Glutamatergic neuron (in vitro differentiated cells): Measurements from ENCODE around the gene SLFN12. TPM values are rescaled to one million over a fixed set of nuclear protein-coding genes. Genes with fewer than 3 reads are reported as not detected.
"Not testable (repeated sequence)": the region's sequence is repeated elsewhere in the genome, so short reads cannot be mapped to it uniquely, and the experiment has no call there.

Source experiments
- DNase-seq: peaks from one replicate; pipeline ENCODE4 v3.0.0; 2022
- H3K27ac Mint-ChIP-seq: one replicate; pipeline ENCODE4 v1.8.0; 2020; ENCODE audit warnings: mild to moderate bottlenecking, mixed read lengths, inconsistent platforms; ENCODE audit not compliant: unreplicated experiment
- H3K27me3 Mint-ChIP-seq: one replicate; pipeline ENCODE4 v1.8.0; 2020; ENCODE audit warnings: mild to moderate bottlenecking, moderate library complexity, mixed read lengths, inconsistent platforms; ENCODE audit not compliant: unreplicated experiment
- H3K36me3 Mint-ChIP-seq: one replicate; pipeline ENCODE4 v1.8.0; 2020; ENCODE audit warnings: mild to moderate bottlenecking, mixed read lengths, inconsistent platforms; ENCODE audit not compliant: unreplicated experiment
- H3K4me1 Mint-ChIP-seq: one replicate; pipeline ENCODE4 v1.8.0; 2020; ENCODE audit warnings: mild to moderate bottlenecking, low read depth, mixed read lengths, inconsistent platforms; ENCODE audit not compliant: unreplicated experiment
- H3K4me3 Mint-ChIP-seq: one replicate; pipeline ENCODE4 v1.8.0; 2020; ENCODE audit warnings: mild to moderate bottlenecking, mixed read lengths, inconsistent platforms; ENCODE audit not compliant: unreplicated experiment
- H3K9me3 Mint-ChIP-seq: one replicate; pipeline ENCODE4 v1.8.0; 2020; ENCODE audit warnings: mild to moderate bottlenecking, moderate library complexity, mixed read lengths, inconsistent platforms; ENCODE audit not compliant: unreplicated experiment
- CTCF ChIP-seq: fragments of 200-600 bp; sonication (generic); IDR thresholded peaks from one replicate; pipeline ENCODE4 v1.5.0; 2021; ENCODE audit not compliant: partially characterized antibody, unreplicated experiment
- total RNA-seq: library from RNA; stranded (reverse); fragmentation: NEBNext Ultra II Directional; extraction: Animal tissue kit (Norgen Biotek cat#: 25700); gene quantifications from one replicate; pipeline ENCODE4 v1.2.1, GENCODE V29; 2021; ENCODE audit not compliant: unreplicated experiment

Gene SLFN12
- total RNA-seq, 1 donor from 2014 or later: not detected

- H3K27me3 Mint-ChIP-seq: no peaks in the 10 kb centered on the region
- no peaks in the 10 kb centered on the region for H3K36me3 Mint-ChIP-seq
- no peak overlapping the region for H3K27ac Mint-ChIP-seq
- H3K4me3 Mint-ChIP-seq: no peak overlapping the region
- TF ChIP-seq CTCF: no peak
- no peak for DNase-seq
- H3K4me1 Mint-ChIP-seq: no peaks in the 10 kb centered on the region
- peaks cover 3% of the 10 kb centered on the region for H3K9me3 Mint-ChIP-seq
Measured at GRCh38 chr17:35416659-35417058, 15.6 kb downstream of the SLFN12 start.

- not testable (repeated sequence) for H3K27me3 Mint-ChIP-seq, H3K9me3 Mint-ChIP-seq, H3K36me3 Mint-ChIP-seq, H3K4me1 Mint-ChIP-seq, DNase-seq, H3K27ac Mint-ChIP-seq, H3K4me3 Mint-ChIP-seq
Measured at GRCh38 chr17:35414707-35415106, 17.6 kb downstream of the SLFN12 start.

- Mint-ChIP-seq H3K27ac (no peak overlapping the region), H3K36me3 (no peaks in the 10 kb centered on the region), H3K4me1 (no peaks in the 10 kb centered on the region), H3K9me3 (peaks cover 3% of the 10 kb centered on the region), H3K27me3 (no peaks in the 10 kb centered on the region), H3K4me3 (no peak overlapping the region)
- no peak for DNase-seq
- TF ChIP-seq CTCF: no peak
Measured at GRCh38 chr17:35414247-35414646, 18.1 kb downstream of the SLFN12 start.

- Mint-ChIP-seq H3K27ac (no peak overlapping the region), H3K4me1 (no peaks in the 10 kb centered on the region)
- no peak for DNase-seq
Measured at GRCh38 chr17:35407531-35407930, 24.8 kb downstream of the SLFN12 start.

GRCh38 chr17:35406568-35406967, 25.7 kb downstream of the SLFN12 start:
- DNase-seq: no peak
- Mint-ChIP-seq H3K36me3 (no peaks in the 10 kb centered on the region), H3K27ac (no peak overlapping the region), H3K9me3 (no peaks in the 10 kb centered on the region), H3K27me3 (no peaks in the 10 kb centered on the region), H3K4me1 (no peaks in the 10 kb centered on the region), H3K4me3 (no peak overlapping the region)
- no peak for TF ChIP-seq CTCF

More at GRCh38 chr17:35407531-35407930, 24.8 kb downstream of the SLFN12 start:
- Mint-ChIP-seq H3K27me3 (no peaks in the 10 kb centered on the region), H3K4me3 (no peak overlapping the region), H3K36me3 (no peaks in the 10 kb centered on the region), H3K9me3 (no peaks in the 10 kb centered on the region)
- TF ChIP-seq CTCF: no peak

- no peak for TF ChIP-seq CTCF
- H3K4me3 Mint-ChIP-seq: no peak overlapping the region
- no peaks in the 10 kb centered on the region for H3K4me1 Mint-ChIP-seq
- DNase-seq: no peak
- no peaks in the 10 kb centered on the region for H3K27me3 Mint-ChIP-seq
- H3K9me3 Mint-ChIP-seq: no peaks in the 10 kb centered on the region
- no peaks in the 10 kb centered on the region for H3K36me3 Mint-ChIP-seq
- H3K27ac Mint-ChIP-seq: no peak overlapping the region
Measured at GRCh38 chr17:35404360-35404759, 27.9 kb downstream of the SLFN12 start.

GRCh38 chr17:35393783-35394182, 38.5 kb downstream of the SLFN12 start:
- not testable (repeated sequence) for H3K27me3 Mint-ChIP-seq, H3K4me3 Mint-ChIP-seq, H3K27ac Mint-ChIP-seq, H3K9me3 Mint-ChIP-seq, DNase-seq, H3K4me1 Mint-ChIP-seq, H3K36me3 Mint-ChIP-seq
